ENCODE measurements around the gene CCDC9B. TPM values are rescaled to one million over a fixed set of nuclear protein-coding genes. Genes with fewer than 3 reads are reported as not detected.
A peak's percentile ranks its signal among the peaks of the same experiment; 100 is the strongest.

CCDC9B gene
- total RNA-seq, 1 experiment from 2014 or later: 102 TPM

DNA sequence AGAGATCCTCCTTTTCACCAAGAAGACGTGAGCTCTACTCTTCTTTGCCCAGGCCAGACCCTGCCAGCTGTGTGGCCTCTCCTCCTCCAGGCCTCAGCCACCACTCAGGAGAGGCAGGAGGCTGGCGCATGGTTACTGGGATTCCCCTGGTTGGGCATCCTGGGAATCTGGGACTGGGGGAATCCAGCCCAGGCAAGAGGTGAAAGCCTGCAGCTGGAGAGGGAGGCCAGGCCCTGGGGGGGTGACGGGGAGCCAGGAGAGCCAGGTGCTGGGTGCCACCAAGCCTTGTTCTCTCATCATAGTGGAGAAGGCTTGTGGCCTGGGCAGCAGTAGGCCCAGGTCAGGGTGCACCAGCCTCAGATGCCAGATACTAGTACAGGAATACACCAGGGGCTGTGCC is 6.2 kb downstream of the CCDC9B start:
- Mint-ChIP-seq H3K27me3 (ENCODE audit: unreplicated experiment) (no peaks in the 10 kb centered on the region), H3K36me3 (ENCODE audit: insufficient read depth, unreplicated experiment) (peaks cover 50% of the 10 kb centered on the region), H3K9me3 (ENCODE audit: low read depth, unreplicated experiment) (no peaks in the 10 kb centered on the region), H3K27ac (ENCODE audit: unreplicated experiment) (no peak overlapping the region), H3K4me1 (ENCODE audit: low read depth, unreplicated experiment) (peaks cover 13% of the 10 kb centered on the region), H3K4me3 (ENCODE audit: low read depth, unreplicated experiment) (no peak overlapping the region)
- intact Hi-C loops (cut with micrococcal nuclease; ENCODE audit: unreplicated experiment): no loop called here
- TF ChIP-seq, protein P1, sequence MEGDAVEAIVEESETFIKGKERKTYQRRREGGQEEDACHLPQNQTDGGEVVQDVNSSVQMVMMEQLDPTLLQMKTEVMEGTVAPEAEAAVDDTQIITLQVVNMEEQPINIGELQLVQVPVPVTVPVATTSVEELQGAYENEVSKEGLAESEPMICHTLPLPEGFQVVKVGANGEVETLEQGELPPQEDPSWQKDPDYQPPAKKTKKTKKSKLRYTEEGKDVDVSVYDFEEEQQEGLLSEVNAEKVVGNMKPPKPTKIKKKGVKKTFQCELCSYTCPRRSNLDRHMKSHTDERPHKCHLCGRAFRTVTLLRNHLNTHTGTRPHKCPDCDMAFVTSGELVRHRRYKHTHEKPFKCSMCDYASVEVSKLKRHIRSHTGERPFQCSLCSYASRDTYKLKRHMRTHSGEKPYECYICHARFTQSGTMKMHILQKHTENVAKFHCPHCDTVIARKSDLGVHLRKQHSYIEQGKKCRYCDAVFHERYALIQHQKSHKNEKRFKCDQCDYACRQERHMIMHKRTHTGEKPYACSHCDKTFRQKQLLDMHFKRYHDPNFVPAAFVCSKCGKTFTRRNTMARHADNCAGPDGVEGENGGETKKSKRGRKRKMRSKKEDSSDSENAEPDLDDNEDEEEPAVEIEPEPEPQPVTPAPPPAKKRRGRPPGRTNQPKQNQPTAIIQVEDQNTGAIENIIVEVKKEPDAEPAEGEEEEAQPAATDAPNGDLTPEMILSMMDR (IDR thresholded peaks at IDR 0.05; ENCODE audit: unreplicated experiment): no peak
- DNase-seq: no peak
- BruUV-seq (replicated peaks): no TSS peak
- CTCF ChIA-PET: no interaction called here

DNA sequence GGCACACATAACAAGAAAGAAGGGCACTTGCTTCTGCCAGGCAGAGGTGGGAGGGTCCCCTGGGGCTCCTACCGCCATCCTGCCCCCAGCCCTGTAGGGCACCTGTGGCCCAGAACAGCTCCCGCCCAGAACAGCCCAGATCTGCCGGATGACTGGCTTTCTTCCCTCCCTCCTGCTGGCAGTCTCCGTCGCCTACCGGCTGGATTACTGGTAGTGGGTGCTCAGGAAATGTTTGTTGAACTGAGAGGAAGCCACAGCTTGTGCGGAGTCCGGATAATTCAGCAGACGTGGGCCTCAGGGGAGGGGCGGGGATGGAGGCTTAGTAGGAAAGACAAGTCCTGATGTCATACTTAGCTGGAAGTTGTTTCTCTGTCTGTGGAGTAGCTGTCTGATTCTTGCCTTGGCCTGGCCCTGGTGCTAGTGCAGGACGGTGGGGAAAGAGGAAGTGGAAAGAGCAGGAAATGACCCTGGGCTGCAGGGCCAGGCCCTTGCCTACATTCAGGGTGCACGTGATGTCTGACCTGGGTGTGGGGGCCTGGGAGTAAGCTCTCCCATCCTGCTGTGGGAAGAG is 6.7 kb downstream of the CCDC9B start:
- Mint-ChIP-seq H3K9me3 (ENCODE audit: low read depth, unreplicated experiment) (no peaks in the 10 kb centered on the region), H3K4me3 (ENCODE audit: low read depth, unreplicated experiment) (no peak overlapping the region), H3K27ac (ENCODE audit: unreplicated experiment) (no peak overlapping the region), H3K4me1 (ENCODE audit: low read depth, unreplicated experiment) (peaks cover 12% of the 10 kb centered on the region), H3K27me3 (ENCODE audit: unreplicated experiment) (no peaks in the 10 kb centered on the region), H3K36me3 (ENCODE audit: insufficient read depth, unreplicated experiment) (peaks cover 50% of the 10 kb centered on the region)
- CTCF ChIA-PET: no interaction called here
- DNase-seq: no peak
- TF ChIP-seq, protein P1 (IDR thresholded peaks at IDR 0.05; ENCODE audit: unreplicated experiment): no peak
- intact Hi-C loops (cut with micrococcal nuclease; ENCODE audit: unreplicated experiment): no loop called here
- BruUV-seq (replicated peaks): no TSS peak

DNA sequence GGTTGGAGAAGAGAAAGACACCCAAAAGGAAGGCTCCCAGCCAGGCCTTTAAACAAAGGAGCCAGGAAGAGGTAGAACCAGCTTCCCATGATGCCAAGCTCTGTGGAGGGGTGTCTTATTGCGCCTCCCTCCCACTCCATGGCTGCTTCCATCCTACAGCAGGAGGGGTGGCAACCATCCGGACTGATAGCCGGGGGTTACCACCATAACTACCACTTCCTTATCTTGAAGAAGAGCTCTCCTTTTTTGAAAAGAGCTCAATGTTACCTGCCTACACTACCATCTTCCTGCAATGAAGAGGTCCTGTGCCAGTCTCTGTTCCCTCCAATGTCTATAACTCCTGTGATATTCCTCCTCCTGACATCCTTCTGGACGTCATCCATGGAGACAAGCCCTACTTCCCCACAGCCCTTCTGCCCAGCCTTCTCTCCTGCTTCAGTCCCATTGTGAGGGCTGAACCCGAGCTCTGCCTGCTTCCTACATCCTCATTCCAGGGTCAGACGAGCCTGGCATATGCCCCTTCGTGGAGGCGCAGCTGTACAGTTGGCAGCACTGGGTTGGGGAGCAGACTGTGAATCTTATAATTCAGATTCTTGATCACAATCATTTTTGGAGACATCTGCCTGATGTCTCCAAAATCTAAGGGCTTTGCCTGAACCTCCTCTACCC is 8.5 kb downstream of the CCDC9B start:
- BruUV-seq (replicated peaks): no TSS peak
- Mint-ChIP-seq H3K4me3 (ENCODE audit: low read depth, unreplicated experiment) (no peak overlapping the region), H3K27me3 (ENCODE audit: unreplicated experiment) (no peaks in the 10 kb centered on the region), H3K27ac (ENCODE audit: unreplicated experiment) (peak overlapping the region; percentile 33), H3K4me1 (ENCODE audit: low read depth, unreplicated experiment) (no peaks in the 10 kb centered on the region), H3K9me3 (ENCODE audit: low read depth, unreplicated experiment) (no peaks in the 10 kb centered on the region), H3K36me3 (ENCODE audit: insufficient read depth, unreplicated experiment) (peaks cover 41% of the 10 kb centered on the region)
- CTCF ChIA-PET: no interaction called here
- TF ChIP-seq, protein P1 (IDR thresholded peaks at IDR 0.05; ENCODE audit: unreplicated experiment): no peak
- DNase-seq: no peak
- intact Hi-C loops (cut with micrococcal nuclease; ENCODE audit: unreplicated experiment): no loop called here

DNA sequence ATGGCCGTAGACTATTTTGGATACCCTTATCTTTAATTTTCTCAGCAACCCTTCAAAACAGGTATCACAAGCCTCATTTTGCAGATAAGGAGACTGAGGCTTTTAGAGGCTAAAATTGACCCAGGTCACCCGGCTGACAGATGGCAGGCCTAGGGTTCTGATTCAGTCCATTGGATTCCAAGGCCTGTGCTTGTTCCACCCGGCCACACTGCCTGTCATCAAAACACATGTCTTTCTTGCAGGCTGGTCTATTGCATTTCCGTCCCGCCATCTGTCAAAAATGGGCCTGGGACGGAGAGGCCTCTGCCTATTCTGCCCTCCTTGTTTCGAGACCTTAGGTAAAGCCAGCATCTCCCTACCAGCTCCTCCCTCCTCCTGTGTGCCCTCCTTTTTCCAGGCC is 9.1 kb downstream of the CCDC9B start:
- TF ChIP-seq, protein P1 (IDR thresholded peaks at IDR 0.05; ENCODE audit: unreplicated experiment): no peak
- H3K4me3 Mint-ChIP-seq (ENCODE audit: low read depth, unreplicated experiment): no peak overlapping the region
- H3K9me3 Mint-ChIP-seq (ENCODE audit: low read depth, unreplicated experiment): no peaks in the 10 kb centered on the region
- no peak for DNase-seq
- H3K36me3 Mint-ChIP-seq (ENCODE audit: insufficient read depth, unreplicated experiment): peaks cover 36% of the 10 kb centered on the region
- H3K27ac Mint-ChIP-seq (ENCODE audit: unreplicated experiment): no peak overlapping the region
- intact Hi-C loops (cut with micrococcal nuclease; ENCODE audit: unreplicated experiment): no loop called here
- no TSS peak for BruUV-seq (replicated peaks)
- H3K4me1 Mint-ChIP-seq (ENCODE audit: low read depth, unreplicated experiment): no peaks in the 10 kb centered on the region
- H3K27me3 Mint-ChIP-seq (ENCODE audit: unreplicated experiment): no peaks in the 10 kb centered on the region
- CTCF ChIA-PET: no interaction called here

Measured in Calu3 (cell line).